Thoracic aorta (tissue), 2 donors: Measurements from ENCODE around the gene AKR1B1. TPM values are rescaled to one million over a fixed set of nuclear protein-coding genes. Genes with fewer than 3 reads are reported as not detected.

Source experiments
- ATAC-seq: fragments of 150-250 bp; one replicate; pipeline ENCODE4 v1.8.0; 2017; ENCODE audit warnings: low read depth; ENCODE audit not compliant: insufficient number of reproducible peaks, low FRiP score
- DNase-seq: peaks from one replicate; pipeline ENCODE4 v3.0.0-alpha.2; 2020; ENCODE audit warnings: low spot score
- H3K27ac ChIP-seq, 2 donors: fragments of 200-600 bp; sonication (generic); 1 replicate in 1 of 2; 2 replicates in 1 of 2; pipeline ENCODE4 v1.5.1; 2016; ENCODE audit warnings: mild to moderate bottlenecking in 2 of 2, moderate library complexity in 2 of 2
- H3K27me3 ChIP-seq: fragments of 200-600 bp; sonication (generic); replicated peaks from 2 replicates; pipeline ENCODE4 v1.6.0; 2016; ENCODE audit warnings: mild to moderate bottlenecking; ENCODE audit not compliant: insufficient read depth
- H3K36me3 ChIP-seq: fragments of 200-600 bp; sonication (generic); one replicate; pipeline ENCODE4 v1.5.1; 2016
- H3K4me1 ChIP-seq, 2 donors: fragments of 200-600 bp; sonication (generic); 1 replicate in 1 of 2; 2 replicates in 1 of 2; pipeline versions ENCODE4 v1.5.1 to v1.6.0; 2016; ENCODE audit warnings: low read depth in 2 of 2, mild to moderate bottlenecking in 1 of 2; ENCODE audit not compliant: control insufficient read depth in 1 of 2
- H3K4me3 ChIP-seq: fragments of 200-600 bp; sonication (generic); 2 replicates; pipeline ENCODE4 v1.5.1; 2016; ENCODE audit warnings: mild to moderate bottlenecking
- H3K9me3 ChIP-seq: fragments of 200-600 bp; sonication (generic); 2 replicates; pipeline ENCODE4 v1.5.1; 2016
- CTCF ChIP-seq: fragments of 200-600 bp; sonication (generic); IDR thresholded peaks from one replicate; pipeline ENCODE4 v1.5.1; 2019; ENCODE audit warnings: antibody characterized with exemption
- total RNA-seq, 2 donors: library from RNA; depleted of rRNA; stranded (reverse); fragments of >200 nt; gene quantifications; one replicate each; pipeline versions ENCODE4 v1.1.0 to v1.2.3, GENCODE V29; 2016

Gene AKR1B1
- total RNA-seq, 2 donors from 2014 or later = 97.4 to 116 TPM

- Histone ChIP-seq H3K9me3 (no peaks in the 10 kb centered on the region), H3K36me3 (peaks cover 37% of the 10 kb centered on the region), H3K27me3 (no peaks in the 10 kb centered on the region), H3K4me3 (no peak overlapping the region), H3K27ac (no peak overlapping the region), H3K4me1 (peaks cover 0 to 15% of the 10 kb centered on the region in 2 donors)
- no peak for ATAC-seq
- DNase-seq = no peak
- TF ChIP-seq CTCF = no peak
These were observed 6.5 kb downstream of the AKR1B1 start for GRCh38 chr7:134452419-134452838.

- no peaks in the 10 kb centered on the region for H3K27me3 ChIP-seq
- ATAC-seq (no peak), DNase-seq (no peak)
- peaks cover 45% of the 10 kb centered on the region for H3K36me3 ChIP-seq
- H3K4me1 ChIP-seq = peaks cover 0 to 7% of the 10 kb centered on the region in 2 donors
- TF ChIP-seq CTCF = no peak
- no peaks in the 10 kb centered on the region for H3K9me3 ChIP-seq
- no peak overlapping the region for H3K27ac ChIP-seq
- H3K4me3 ChIP-seq = no peak overlapping the region
These were observed 7.2 kb downstream of the AKR1B1 start for GRCh38 chr7:134451656-134452055.

GRCh38 chr7:134450294-134451000 lies 8.5 kb downstream of the AKR1B1 start:
- Histone ChIP-seq H3K9me3 (no peaks in the 10 kb centered on the region), H3K4me3 (no peak overlapping the region), H3K36me3 (peaks cover 52% of the 10 kb centered on the region), H3K4me1 (peaks cover 0 to 6% of the 10 kb centered on the region in 2 donors), H3K27ac (no peak overlapping the region), H3K27me3 (no peaks in the 10 kb centered on the region)
- TF ChIP-seq CTCF = no peak
- no peak for DNase-seq
- ATAC-seq = no peak

- Histone ChIP-seq H3K9me3 (no peaks in the 10 kb centered on the region), H3K27ac (no peak overlapping the region), H3K36me3 (peaks cover 60% of the 10 kb centered on the region), H3K4me3 (no peak overlapping the region), H3K27me3 (no peaks in the 10 kb centered on the region), H3K4me1 (no peaks in the 10 kb centered on the region)
- ATAC-seq (no peak), DNase-seq (no peak)
- no peak for TF ChIP-seq CTCF
These were observed 9.2 kb downstream of the AKR1B1 start for GRCh38 chr7:134449680-134450079.

GRCh38 chr7:134448356-134449229 lies 10.3 kb downstream of the AKR1B1 start:
- DNase-seq (no peak), ATAC-seq (no peak)
- no peaks in the 10 kb centered on the region for H3K27me3 ChIP-seq
- H3K27ac ChIP-seq = no peak overlapping the region
- TF ChIP-seq CTCF = no peak
- H3K4me1 ChIP-seq = no peaks in the 10 kb centered on the region
- H3K4me3 ChIP-seq = no peak overlapping the region
- H3K36me3 ChIP-seq = peaks cover 68% of the 10 kb centered on the region
- H3K9me3 ChIP-seq = no peaks in the 10 kb centered on the region
